Measurements from ENCODE around the gene ST8SIA6. TPM values are rescaled to one million over a fixed set of nuclear protein-coding genes. Genes with fewer than 3 reads are reported as not detected.

The ST8SIA6 gene
- polyA plus RNA-seq, 2 of the 4 experiments (the other 2 are of a cell fraction) = 0.16 to 0.25 TPM

GRCh38 chr10:17452060-17452841 lies 2.1 kb downstream of the ST8SIA6 start:
- DNase-seq (ENCODE audit: low read depth in 1 of 2, low spot score in 1 of 2) (no peak), ATAC-seq (no peak), FAIRE-seq (no peak)
- Histone ChIP-seq H3K4me2 (no peak overlapping the region), H3K9me3 (peaks cover 14% of the 10 kb centered on the region), H3K4me3 (no peak overlapping the region), H3K27ac (no peak overlapping the region), H3K4me1 (no peaks in the 10 kb centered on the region)
- no peak for TF ChIP-seq HOXA7 (CRISPR knock-in tag; IDR thresholded peaks at IDR 0.05)
- TF ChIP-seq ELK1 (IDR thresholded peaks at IDR 0.05; ENCODE audit: low read depth, low read length) = no peak
- no peak for TF ChIP-seq CHD2 (IDR thresholded peaks at IDR 0.05; ENCODE audit: low read length, partially characterized antibody)
- TF ChIP-seq TFCP2L1 (CRISPR knock-in tag; IDR thresholded peaks at IDR 0.05) = no peak
- no peak for TF ChIP-seq SREBF2 (IDR thresholded peaks at IDR 0.05)
- no peak for TF ChIP-seq FOXS1 (CRISPR knock-in tag; IDR thresholded peaks at IDR 0.05)
- TF ChIP-seq ZFP36 (IDR thresholded peaks at IDR 0.05; ENCODE audit: borderline replicate concordance, partially characterized antibody) = no peak
- no peak for TF ChIP-seq NFE2L2 (conservative IDR thresholded peaks at IDR 0.05; ENCODE audit: low read length)
- TF ChIP-seq CHD4 (IDR thresholded peaks at IDR 0.05; ENCODE audit: borderline replicate concordance) = no peak
- no peak for TF ChIP-seq JUN (IDR thresholded peaks at IDR 0.05)
- no peak for TF ChIP-seq HOXB5 (CRISPR knock-in tag; IDR thresholded peaks at IDR 0.05)
- TF ChIP-seq MYC (IDR thresholded peaks at IDR 0.05; ENCODE audit: borderline replicate concordance, low read length) = no peak
- no peak for TF ChIP-seq MAFK (IDR thresholded peaks at IDR 0.05; ENCODE audit: partially characterized antibody)
- no peak for TF ChIP-seq ZSCAN20 (CRISPR knock-in tag; IDR thresholded peaks at IDR 0.05)
- TF ChIP-seq, protein P1, sequence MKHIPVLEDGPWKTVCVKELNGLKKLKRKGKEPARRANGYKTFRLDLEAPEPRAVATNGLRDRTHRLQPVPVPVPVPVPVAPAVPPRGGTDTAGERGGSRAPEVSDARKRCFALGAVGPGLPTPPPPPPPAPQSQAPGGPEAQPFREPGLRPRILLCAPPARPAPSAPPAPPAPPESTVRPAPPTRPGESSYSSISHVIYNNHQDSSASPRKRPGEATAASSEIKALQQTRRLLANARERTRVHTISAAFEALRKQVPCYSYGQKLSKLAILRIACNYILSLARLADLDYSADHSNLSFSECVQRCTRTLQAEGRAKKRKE (CRISPR knock-in tag; IDR thresholded peaks at IDR 0.05; ENCODE audit: low read depth) = no peak
- TF ChIP-seq RAD21 (conservative IDR thresholded peaks at IDR 0.05 in 1 of 2, IDR thresholded peaks at IDR 0.05 in 1 of 2) = no peak
- TF ChIP-seq, protein P2, sequence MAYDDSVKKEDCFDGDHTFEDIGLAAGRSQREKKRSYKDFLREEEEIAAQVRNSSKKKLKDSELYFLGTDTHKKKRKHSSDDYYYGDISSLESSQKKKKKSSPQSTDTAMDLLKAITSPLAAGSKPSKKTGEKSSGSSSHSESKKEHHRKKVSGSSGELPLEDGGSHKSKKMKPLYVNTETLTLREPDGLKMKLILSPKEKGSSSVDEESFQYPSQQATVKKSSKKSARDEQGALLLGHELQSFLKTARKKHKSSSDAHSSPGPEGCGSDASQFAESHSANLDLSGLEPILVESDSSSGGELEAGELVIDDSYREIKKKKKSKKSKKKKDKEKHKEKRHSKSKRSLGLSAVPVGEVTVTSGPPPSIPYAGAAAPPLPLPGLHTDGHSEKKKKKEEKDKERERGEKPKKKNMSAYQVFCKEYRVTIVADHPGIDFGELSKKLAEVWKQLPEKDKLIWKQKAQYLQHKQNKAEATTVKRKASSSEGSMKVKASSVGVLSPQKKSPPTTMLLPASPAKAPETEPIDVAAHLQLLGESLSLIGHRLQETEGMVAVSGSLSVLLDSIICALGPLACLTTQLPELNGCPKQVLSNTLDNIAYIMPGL (CRISPR knock-in tag; IDR thresholded peaks at IDR 0.05; ENCODE audit: borderline replicate concordance) = no peak
- TF ChIP-seq, protein P3, sequence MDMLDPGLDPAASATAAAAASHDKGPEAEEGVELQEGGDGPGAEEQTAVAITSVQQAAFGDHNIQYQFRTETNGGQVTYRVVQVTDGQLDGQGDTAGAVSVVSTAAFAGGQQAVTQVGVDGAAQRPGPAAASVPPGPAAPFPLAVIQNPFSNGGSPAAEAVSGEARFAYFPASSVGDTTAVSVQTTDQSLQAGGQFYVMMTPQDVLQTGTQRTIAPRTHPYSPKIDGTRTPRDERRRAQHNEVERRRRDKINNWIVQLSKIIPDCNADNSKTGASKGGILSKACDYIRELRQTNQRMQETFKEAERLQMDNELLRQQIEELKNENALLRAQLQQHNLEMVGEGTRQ (IDR thresholded peaks at IDR 0.05) = no peak
- no peak for TF ChIP-seq FOSL2 (IDR thresholded peaks at IDR 0.05)
- no peak for TF ChIP-seq FOSL2 (CRISPR knock-in tag; IDR thresholded peaks at IDR 0.05)
- TF ChIP-seq ESRRA (IDR thresholded peaks at IDR 0.05; ENCODE audit: borderline replicate concordance, low read length) = no peak
- CTCF ChIA-PET = interaction anchor here (1.2 kb wide), 1 partner anchor 149 kb away, joined by 3 read pairs; no protein-coding TSS in a partner anchor
- 70% methylated on average over 6 of the region's 6 CpGs for WGBS (ENCODE audit: missing lambda C conversion rate)
- POLR2A ChIA-PET = interaction anchor here (0.6 kb wide), 2 partner anchors 162 to 252 kb away, joined by 4 to 7 read pairs; no protein-coding TSS in a partner anchor

- H3K9me3 ChIP-seq = peaks cover 14% of the 10 kb centered on the region
- no peaks in the 10 kb centered on the region for H3K4me1 ChIP-seq
- WGBS (ENCODE audit: missing lambda C conversion rate) = 65% methylated on average over 4 of the region's 4 CpGs
- no peak for ATAC-seq
- H3K4me2 ChIP-seq = no peak overlapping the region
- ChIA-PET CTCF (interaction anchor here (1.0 kb wide), 1 partner anchor 149 kb away, joined by 5 read pairs; no protein-coding TSS in a partner anchor), POLR2A (interaction anchor here (0.6 kb wide), 1 partner anchor 586 kb away, joined by 5 read pairs; no protein-coding TSS in a partner anchor)
- no peak for FAIRE-seq
- no peak for DNase-seq (ENCODE audit: low read depth in 1 of 2, low spot score in 1 of 2)
- H3K4me3 ChIP-seq = no peak overlapping the region
- no peak overlapping the region for H3K27ac ChIP-seq
- TF ChIP-seq RFX5 (IDR thresholded peaks at IDR 0.05) (no peak), POLR2A (IDR thresholded peaks at IDR 0.05; ENCODE audit: low read length) (no peak), PHF8 (IDR thresholded peaks at IDR 0.05; ENCODE audit: borderline replicate concordance, low read depth) (no peak), EHF (CRISPR knock-in tag; IDR thresholded peaks at IDR 0.05) (no peak), ZFP36 (IDR thresholded peaks at IDR 0.05; ENCODE audit: borderline replicate concordance, partially characterized antibody) (no peak), NFE2L2 (conservative IDR thresholded peaks at IDR 0.05; ENCODE audit: low read length) (no peak), ZSCAN20 (CRISPR knock-in tag; IDR thresholded peaks at IDR 0.05) (no peak), MAFK (IDR thresholded peaks at IDR 0.05; ENCODE audit: partially characterized antibody) (no peak), CHD2 (IDR thresholded peaks at IDR 0.05; ENCODE audit: low read length, partially characterized antibody) (no peak), CEBPB (IDR thresholded peaks at IDR 0.05) (no peak), POLR2AphosphoS2 (conservative IDR thresholded peaks at IDR 0.05; ENCODE audit: low read length) (no peak), GATA3 (IDR thresholded peaks at IDR 0.05; ENCODE audit: borderline replicate concordance) (no peak), HOXB13 (CRISPR knock-in tag; IDR thresholded peaks at IDR 0.05; ENCODE audit: low read depth) (no peak), CBX2 (IDR thresholded peaks at IDR 0.05; ENCODE audit: borderline replicate concordance, low read depth) (no peak)
Measured at GRCh38 chr10:17450024-17450423, 4.4 kb downstream of the ST8SIA6 start.
